GM18909 (cell line): ENCODE measurements around the gene NUP62.
"Not testable (repeated sequence)": the region's sequence is repeated elsewhere in the genome, so short reads cannot be mapped to it uniquely, and the experiment has no call there.

Source experiments
- ATAC-seq: cut with Tn5 transposase; IDR thresholded peaks from one replicate; pipeline ENCODE4 v1.9.1; 2021; ENCODE audit warnings: mild to moderate bottlenecking; ENCODE audit not compliant: unreplicated experiment, poor library complexity

NUP62 gene

GRCh38 chr19:49927526-49928264 lies 1.6 kb downstream of the NUP62 start:
- no peak for ATAC-seq

GRCh38 chr19:49926515-49926914 lies 2.8 kb downstream of the NUP62 start:
- ATAC-seq, result no peak

GRCh38 chr19:49925486-49925885 lies 3.8 kb downstream of the NUP62 start:
- no peak for ATAC-seq

GRCh38 chr19:49924881-49925210 lies 4.5 kb downstream of the NUP62 start:
- not testable (repeated sequence) for ATAC-seq

- ATAC-seq, result no peak
These were observed 5.1 kb downstream of the NUP62 start for GRCh38 chr19:49924004-49924880.

- no peak for ATAC-seq
These were observed 6.0 kb downstream of the NUP62 start for GRCh38 chr19:49923055-49924003.

- ATAC-seq, result no peak
These were observed 7.2 kb downstream of the NUP62 start for GRCh38 chr19:49921871-49922795.

- ATAC-seq, result no peak
These were observed 8.5 kb downstream of the NUP62 start for GRCh38 chr19:49920624-49921363.

- no peak for ATAC-seq
These were observed 11.2 kb downstream of the NUP62 start for GRCh38 chr19:49918089-49918488.

- ATAC-seq, result no peak
These were observed 12.2 kb downstream of the NUP62 start for GRCh38 chr19:49916839-49917733.

GRCh38 chr19:49915271-49915670 lies 14.0 kb downstream of the NUP62 start:
- no peak for ATAC-seq

- ATAC-seq, result no peak
These were observed 15.6 kb downstream of the NUP62 start for GRCh38 chr19:49913720-49914119.

- no peak for ATAC-seq
These were observed 16.2 kb downstream of the NUP62 start for GRCh38 chr19:49912965-49913685.

GRCh38 chr19:49911381-49912145 lies 17.7 kb downstream of the NUP62 start:
- peak; percentile 38 for ATAC-seq

GRCh38 chr19:49910179-49910578 lies 19.1 kb downstream of the NUP62 start:
- ATAC-seq, result no peak
